ENCODE data around the gene RBM24.

RBM24 gene

DNA sequence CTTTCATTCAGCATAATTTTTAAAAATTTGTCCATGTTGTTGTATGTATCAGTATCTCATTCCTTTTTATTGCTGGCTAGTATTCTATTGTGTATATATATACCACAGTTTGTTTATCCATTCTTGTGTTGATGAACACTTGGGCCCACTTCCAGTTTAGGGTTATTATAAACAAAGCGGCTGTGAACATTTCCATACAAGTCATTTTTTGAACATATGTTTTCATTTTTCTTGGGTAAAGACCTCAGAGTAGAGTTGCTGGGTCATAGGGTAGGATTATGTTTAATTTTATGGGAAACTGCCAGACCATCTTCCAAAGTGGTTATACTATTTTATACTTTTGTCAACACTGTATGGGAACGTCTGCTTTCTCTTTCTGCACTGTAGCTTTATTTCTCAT lies 55.3 kb downstream of the RBM24 start:
- in situ Hi-C loops (cut with MboI; ENCODE audit: low sequenced_read_pairs) = no loop called here
- Histone ChIP-seq H3K4me3 (no peak overlapping the region), H3K4me1 (no peaks in the 10 kb centered on the region), H3K9me3 (no peaks in the 10 kb centered on the region), H3K36me3 (replicated peaks) (no peaks in the 10 kb centered on the region), H3K27me3 (ENCODE audit: low read depth) (no peaks in the 10 kb centered on the region)
- no peak for DNase-seq (ENCODE audit: low spot score in 2 of 2)

DNA sequence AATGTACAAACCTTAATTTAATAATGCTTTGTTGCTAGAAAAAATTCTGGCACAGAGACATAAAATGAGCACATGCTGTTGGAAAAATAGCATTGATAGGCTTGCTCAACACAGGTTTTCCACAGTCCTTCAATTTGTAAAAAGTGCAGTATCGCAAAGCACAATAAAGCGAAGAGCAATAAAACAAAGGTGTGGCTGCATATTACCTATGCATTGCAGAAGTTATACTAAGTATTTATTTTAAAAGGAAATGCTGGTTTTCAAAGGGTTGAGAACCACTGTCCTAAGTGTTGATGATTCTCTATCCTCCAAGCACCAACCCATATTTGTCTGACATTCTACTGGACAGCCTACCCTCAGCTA lies 58.1 kb downstream of the RBM24 start:
- Histone ChIP-seq H3K4me1 (no peaks in the 10 kb centered on the region), H3K4me3 (no peak overlapping the region), H3K9me3 (no peaks in the 10 kb centered on the region), H3K36me3 (replicated peaks) (no peaks in the 10 kb centered on the region), H3K27me3 (ENCODE audit: low read depth) (no peaks in the 10 kb centered on the region)
- in situ Hi-C loops (cut with MboI; ENCODE audit: low sequenced_read_pairs) = no loop called here
- DNase-seq (ENCODE audit: low spot score in 2 of 2) = no peak

DNA sequence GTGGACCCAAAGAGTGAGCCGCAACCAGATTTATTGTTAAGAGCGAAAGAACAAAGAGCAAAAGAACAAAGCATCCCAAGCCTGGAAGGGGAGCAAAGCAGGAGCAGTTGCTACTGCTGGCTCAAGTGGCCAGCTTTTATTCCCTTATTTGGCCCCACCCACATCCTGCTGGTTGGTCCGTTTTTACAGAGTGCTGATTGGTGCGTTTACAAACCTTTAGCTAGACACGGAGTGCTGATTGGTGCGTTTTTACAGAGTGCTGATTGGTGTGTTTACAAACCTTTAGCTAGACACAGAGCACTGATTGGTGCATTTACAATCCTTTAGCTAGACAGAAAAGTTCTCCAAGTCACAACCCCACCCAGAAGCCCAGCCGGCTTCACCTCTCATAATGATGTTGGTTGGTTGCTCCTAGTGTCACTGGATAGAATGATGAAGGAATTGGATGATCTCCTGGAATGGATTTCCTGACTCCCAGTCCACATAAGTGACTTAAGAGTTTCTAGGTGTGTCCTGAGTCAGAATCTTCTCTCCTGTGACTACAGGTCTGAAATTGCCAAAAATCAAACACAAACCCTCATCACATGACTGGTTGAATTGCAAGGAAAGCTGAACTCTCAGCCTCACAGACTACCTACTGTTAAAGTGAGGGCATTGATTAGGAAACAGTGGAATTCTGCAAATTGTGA lies 60.1 kb downstream of the RBM24 start:
- no peak for DNase-seq (ENCODE audit: low spot score in 2 of 2)
- Histone ChIP-seq H3K27me3 (ENCODE audit: low read depth) (no peaks in the 10 kb centered on the region), H3K4me1 (no peaks in the 10 kb centered on the region), H3K9me3 (no peaks in the 10 kb centered on the region), H3K36me3 (replicated peaks) (no peaks in the 10 kb centered on the region), H3K4me3 (no peak overlapping the region)
- in situ Hi-C loops (cut with MboI; ENCODE audit: low sequenced_read_pairs) = no loop called here

DNA sequence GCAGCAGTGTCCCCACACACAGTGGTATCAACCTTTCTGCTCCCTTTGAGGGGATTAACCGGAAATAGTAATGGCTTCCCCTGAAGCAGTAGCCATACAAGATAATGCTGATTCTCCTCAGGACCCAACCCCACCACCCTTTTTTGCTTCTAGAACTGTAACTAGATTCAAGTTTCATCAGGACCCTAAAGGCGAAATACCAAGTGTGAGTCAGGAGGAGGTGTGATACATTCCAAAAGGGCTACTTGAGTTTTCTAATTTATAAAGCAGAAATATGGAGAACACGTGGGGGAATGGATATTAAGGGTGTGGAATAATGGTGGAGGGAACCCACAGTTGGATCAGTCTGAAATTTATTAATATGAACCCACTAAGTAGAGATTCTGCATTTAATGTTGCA lies 60.7 kb downstream of the RBM24 start:
- peaks cover 3% of the 10 kb centered on the region; the same call in 1 of the 2 replicates for H3K27me3 ChIP-seq (ENCODE audit: low read depth)
- H3K4me3 ChIP-seq = no peak overlapping the region
- no peaks in the 10 kb centered on the region for H3K9me3 ChIP-seq
- in situ Hi-C loops (cut with MboI; ENCODE audit: low sequenced_read_pairs) = no loop called here
- H3K4me1 ChIP-seq = no peaks in the 10 kb centered on the region
- no peaks in the 10 kb centered on the region for H3K36me3 ChIP-seq (replicated peaks)
- no peak for DNase-seq (ENCODE audit: low spot score in 2 of 2)

DNA sequence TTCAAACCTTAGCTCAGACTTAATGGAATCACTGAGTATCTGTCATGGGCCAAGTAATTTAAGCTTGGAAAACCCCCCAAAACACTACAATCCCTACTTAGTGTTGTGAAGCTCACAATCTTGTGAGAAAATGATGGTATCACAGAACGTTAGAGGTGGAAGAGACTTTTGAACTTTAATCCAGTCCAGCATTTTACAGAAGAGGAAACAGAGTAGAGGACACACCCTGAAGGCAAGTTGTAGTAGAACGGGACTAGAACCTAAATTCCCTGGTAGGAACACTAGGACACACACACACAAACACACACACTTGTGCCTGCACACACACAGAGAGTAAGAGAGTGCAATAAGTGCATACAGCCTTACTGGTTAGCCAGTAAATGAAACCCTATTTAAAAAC lies 62.1 kb downstream of the RBM24 start:
- Histone ChIP-seq H3K4me1 (no peaks in the 10 kb centered on the region), H3K27me3 (ENCODE audit: low read depth) (peaks cover 3% of the 10 kb centered on the region; the same call in 1 of the 2 replicates), H3K36me3 (replicated peaks) (no peaks in the 10 kb centered on the region), H3K9me3 (no peaks in the 10 kb centered on the region), H3K4me3 (no peak overlapping the region)
- no peak for DNase-seq (ENCODE audit: low spot score in 2 of 2)
- in situ Hi-C loops (cut with MboI; ENCODE audit: low sequenced_read_pairs) = no loop called here
